Esophagus muscularis mucosa (tissue), 4 donors: ENCODE data around the gene CEP192. TPM values are rescaled to one million over a fixed set of nuclear protein-coding genes. Genes with fewer than 3 reads are reported as not detected.

Experiments
- DNase-seq: peaks from one replicate; pipeline ENCODE4 v3.0.0-alpha.2; 2017; ENCODE audit errors: extremely low spot score
- H3K27ac ChIP-seq, 4 donors: fragments of 200-600 bp; sonication (generic); replicated peaks in 1 of 4; 1 replicate in 3 of 4; 2 replicates in 1 of 4; pipeline ENCODE4 v1.5.1; 2016 to 2019; ENCODE audit warnings: mild to moderate bottlenecking in 1 of 4
- H3K27me3 ChIP-seq, 4 donors: fragments of 200-600 bp; sonication (generic); one replicate each; pipeline versions ENCODE4 v1.5.1 to v1.6.0; 2016 to 2019
- H3K36me3 ChIP-seq, 4 donors: fragments of 200-600 bp; sonication (generic); one replicate each; pipeline ENCODE4 v1.5.1; 2016 to 2019
- H3K4me1 ChIP-seq, 4 donors: fragments of 200-600 bp; sonication (generic); one replicate each; pipeline ENCODE4 v1.5.1; 2016 to 2019
- H3K4me3 ChIP-seq, 4 donors: fragments of 200-600 bp; sonication (generic); 1 replicate in 2 of 4; 2 replicates in 2 of 4; pipeline ENCODE4 v1.5.1; 2016 to 2019; ENCODE audit warnings: mild to moderate bottlenecking in 4 of 4, moderate library complexity in 1 of 4
- H3K9me3 ChIP-seq, 4 donors: fragments of 200-600 bp; sonication (generic); 1 replicate in 3 of 4; 2 replicates in 1 of 4; pipeline ENCODE4 v1.5.1; 2016 to 2019
- EP300 ChIP-seq: sonication (generic); formaldehyde crosslinking; IDR thresholded peaks from one replicate; pipeline ENCODE4 v1.6.1; 2017; ENCODE audit warnings: antibody characterized with exemption
- POLR2A ChIP-seq: fragments of 450-650 bp; IDR thresholded peaks from one replicate; pipeline ENCODE4 v1.6.1; 2017; ENCODE audit warnings: antibody characterized with exemption, moderate library complexity, mild to moderate bottlenecking, low read depth
- POLR2AphosphoS5 ChIP-seq, 2 donors: sonication (generic); formaldehyde crosslinking; IDR thresholded peaks; one replicate each; pipeline ENCODE4 v1.6.1; 2017; ENCODE audit warnings: antibody characterized with exemption in 2 of 2
- WGBS: methylation state at CpG from one replicate; pipeline ENCODE4 v1.1.5; 2018; 5-methylcytosine and 5-hydroxymethylcytosine counted together
- intact Hi-C: fragments of 100-400 bp; cut with DNase I; formaldehyde crosslinking; loops from one replicate; pipeline ENCODE4 v1.15.1; 2023
- total RNA-seq, 4 donors: library from RNA; depleted of rRNA; stranded (reverse); fragments of >200 nt; gene quantifications; one replicate each; pipeline versions ENCODE4 v1.1.0 to v1.2.1, GENCODE V29; 2016
- TF ChIP-seq, protein P1 (sequence below), 3 experiments: fragments of 200-600 bp in 2 of 3; fragments of 450-650 bp in 1 of 3; sonication (generic) in 2 of 3; IDR thresholded peaks; one replicate each; pipeline ENCODE4 v1.5.1; 2017 to 2019; ENCODE audit warnings: antibody characterized with exemption in 3 of 3, mild to moderate bottlenecking in 2 of 3, moderate library complexity in 1 of 3

The CEP192 gene
- total RNA-seq, 4 donors from 2014 or later, result 18.7 to 21.6 (median 19.6) TPM

DNA sequence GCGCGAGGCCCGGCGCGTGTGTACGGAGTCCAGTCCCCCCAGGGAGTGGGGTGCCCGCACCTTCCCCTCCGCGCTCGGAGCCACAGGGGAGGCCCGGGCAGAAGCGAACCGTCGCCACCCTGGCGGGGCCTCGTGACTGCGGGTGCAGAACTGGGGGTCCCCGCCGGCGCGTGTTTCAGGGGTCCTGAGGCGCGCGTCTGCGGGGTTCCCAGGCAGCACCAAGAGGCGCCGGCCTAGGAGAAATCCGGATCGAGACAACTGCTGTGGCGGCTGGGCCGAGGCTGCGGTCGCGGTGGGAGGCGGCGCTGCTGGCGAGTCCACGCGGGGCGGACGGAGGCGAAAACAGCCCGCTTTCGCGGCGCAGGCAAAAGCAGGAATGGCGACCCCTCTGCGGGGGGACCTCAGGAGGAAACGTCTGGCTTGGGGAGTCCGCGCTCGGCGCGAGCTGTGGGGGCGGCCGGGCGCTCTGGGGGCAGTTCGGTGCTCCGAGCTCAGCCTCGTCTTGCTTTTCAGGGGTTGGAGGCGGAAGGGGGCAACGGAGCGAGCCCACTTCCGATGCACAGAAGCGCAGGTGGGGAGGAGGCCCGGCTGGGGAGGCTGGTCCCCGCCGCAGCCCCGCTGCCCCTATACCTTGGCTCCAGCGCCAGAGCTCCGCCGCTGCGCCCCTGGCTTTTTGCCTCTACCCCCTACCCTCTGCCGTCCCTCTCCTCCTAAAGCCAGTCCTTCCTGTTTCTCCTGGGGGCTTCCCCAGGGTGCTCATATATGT, 145.9 kb downstream of the CEP192 start:
- Histone ChIP-seq H3K27me3 (peaks cover 0 to 43% (median 2%) of the 10 kb centered on the region in 4 donors), H3K4me3 (peak overlapping the region; percentile 66 to 72 (median 69)), H3K4me1 (peaks cover 7 to 22% (median 16%) of the 10 kb centered on the region in 4 donors), H3K27ac (peak overlapping the region; percentile 39 to 75 (median 52)), H3K36me3 (no peaks in the 10 kb centered on the region), H3K9me3 (no peaks in the 10 kb centered on the region)
- no peak for TF ChIP-seq EP300
- TF ChIP-seq, protein P1, sequence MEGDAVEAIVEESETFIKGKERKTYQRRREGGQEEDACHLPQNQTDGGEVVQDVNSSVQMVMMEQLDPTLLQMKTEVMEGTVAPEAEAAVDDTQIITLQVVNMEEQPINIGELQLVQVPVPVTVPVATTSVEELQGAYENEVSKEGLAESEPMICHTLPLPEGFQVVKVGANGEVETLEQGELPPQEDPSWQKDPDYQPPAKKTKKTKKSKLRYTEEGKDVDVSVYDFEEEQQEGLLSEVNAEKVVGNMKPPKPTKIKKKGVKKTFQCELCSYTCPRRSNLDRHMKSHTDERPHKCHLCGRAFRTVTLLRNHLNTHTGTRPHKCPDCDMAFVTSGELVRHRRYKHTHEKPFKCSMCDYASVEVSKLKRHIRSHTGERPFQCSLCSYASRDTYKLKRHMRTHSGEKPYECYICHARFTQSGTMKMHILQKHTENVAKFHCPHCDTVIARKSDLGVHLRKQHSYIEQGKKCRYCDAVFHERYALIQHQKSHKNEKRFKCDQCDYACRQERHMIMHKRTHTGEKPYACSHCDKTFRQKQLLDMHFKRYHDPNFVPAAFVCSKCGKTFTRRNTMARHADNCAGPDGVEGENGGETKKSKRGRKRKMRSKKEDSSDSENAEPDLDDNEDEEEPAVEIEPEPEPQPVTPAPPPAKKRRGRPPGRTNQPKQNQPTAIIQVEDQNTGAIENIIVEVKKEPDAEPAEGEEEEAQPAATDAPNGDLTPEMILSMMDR (IDR thresholded peaks at IDR 0.05), result no peak
- TF ChIP-seq POLR2A, result no peak
- TF ChIP-seq POLR2AphosphoS5 (IDR thresholded peaks at IDR 0.05), result no peak
- intact Hi-C loops, result no loop called here
- no peak for DNase-seq
- WGBS, result 0% methylated on average over 22 of the region's 74 CpGs

DNA sequence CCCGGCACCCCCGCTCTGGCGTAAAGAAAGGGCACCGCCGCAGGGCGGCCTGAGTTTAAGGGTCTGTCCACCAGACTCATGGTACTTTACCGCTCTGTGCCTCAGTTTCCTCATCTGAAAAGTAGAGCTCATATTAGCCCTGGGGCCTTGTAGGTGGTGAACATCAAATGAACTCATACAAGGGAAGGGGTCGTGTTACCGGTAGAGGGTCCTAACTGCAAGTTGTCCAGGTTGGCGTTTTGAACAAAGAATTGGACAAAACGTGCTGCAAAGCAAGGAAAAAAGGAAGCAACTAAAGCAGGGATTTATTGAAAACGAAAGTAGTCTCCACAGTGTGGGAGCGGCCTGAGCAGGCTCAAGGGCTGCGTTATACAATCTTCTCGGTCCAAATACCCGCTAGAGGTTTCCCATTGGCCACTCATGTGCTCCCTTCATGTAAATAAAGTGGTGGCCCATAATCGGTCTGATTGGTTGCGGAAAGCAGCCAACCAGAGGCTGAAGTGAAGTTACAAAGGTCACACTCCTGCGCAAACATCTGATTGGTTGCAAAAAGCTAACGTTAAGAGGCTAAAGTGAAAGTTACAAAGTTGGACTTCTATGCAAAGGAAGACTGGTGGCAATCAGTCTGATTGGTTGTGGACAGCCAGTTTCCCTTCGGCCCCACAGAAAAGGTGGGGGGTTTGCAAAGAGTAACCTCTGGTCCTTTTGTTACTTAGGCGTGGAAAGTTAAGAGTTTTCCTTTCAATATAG, 146.7 kb downstream of the CEP192 start:
- no peaks in the 10 kb centered on the region for H3K9me3 ChIP-seq
- DNase-seq, result no peak
- H3K27me3 ChIP-seq, result peaks cover 0 to 49% (median 2%) of the 10 kb centered on the region in 4 donors
- intact Hi-C loops, result no loop called here
- 65% methylated on average over 21 of the region's 22 CpGs for WGBS
- TF ChIP-seq POLR2AphosphoS5 (IDR thresholded peaks at IDR 0.05), result peak; percentile 17 to 46
- no peak for TF ChIP-seq EP300
- peaks cover 7 to 22% (median 16%) of the 10 kb centered on the region in 4 donors for H3K4me1 ChIP-seq
- H3K4me3 ChIP-seq, result peak overlapping the region; percentile 66 to 72 (median 69)
- peak overlapping the region; percentile 39 to 75 (median 52) for H3K27ac ChIP-seq
- H3K36me3 ChIP-seq, result no peaks in the 10 kb centered on the region

DNA sequence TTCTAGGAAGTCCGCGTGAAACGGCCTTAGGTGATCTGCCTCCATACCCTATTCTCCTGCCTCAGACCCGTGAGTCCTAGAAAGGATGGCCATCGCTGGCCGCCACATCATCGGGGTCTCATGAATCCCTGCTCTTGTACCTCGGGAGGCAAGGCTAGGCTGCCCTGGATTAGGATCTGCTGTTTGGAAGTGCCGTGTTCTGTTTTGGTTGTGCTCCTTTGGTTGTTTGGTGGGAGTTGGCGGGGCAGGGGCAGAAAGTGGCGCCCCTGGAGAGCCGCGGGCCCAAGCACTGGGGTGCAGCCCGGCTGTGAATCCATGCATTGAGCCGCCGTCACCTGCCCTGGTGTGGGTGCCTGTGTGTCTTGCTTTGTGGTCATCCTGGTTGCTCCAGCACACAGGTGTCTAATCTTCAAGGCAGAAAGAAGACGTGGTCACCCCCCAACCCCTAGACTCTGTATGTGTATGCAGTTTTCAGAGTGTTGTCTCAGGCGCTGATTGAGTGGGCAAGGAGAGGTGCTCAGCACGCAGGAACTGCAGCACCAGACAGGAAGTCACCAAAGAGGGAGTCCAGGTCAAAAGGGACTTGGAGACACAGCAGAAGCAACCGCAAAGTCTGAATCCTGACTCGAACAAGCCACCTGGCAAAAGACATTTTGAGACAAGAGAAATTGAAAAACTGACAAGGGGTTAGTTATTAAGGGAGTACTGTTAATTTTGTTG, 147.4 kb downstream of the CEP192 start:
- TF ChIP-seq, protein P1 (IDR thresholded peaks at IDR 0.05), result no peak
- TF ChIP-seq POLR2AphosphoS5 (IDR thresholded peaks at IDR 0.05), result no peak
- no peak for TF ChIP-seq EP300
- TF ChIP-seq POLR2A, result no peak
- 95% methylated on average over 10 of the region's 21 CpGs for WGBS

GRCh38 chr18:13139885-13140450, 148.8 kb downstream of the CEP192 start:
- TF ChIP-seq, protein P1 (IDR thresholded peaks at IDR 0.05), result no peak
- TF ChIP-seq EP300 (no peak), POLR2AphosphoS5 (IDR thresholded peaks at IDR 0.05) (no peak), POLR2A (no peak)
- 86% methylated on average over 12 of the region's 12 CpGs for WGBS
- Histone ChIP-seq H3K4me3 (no peak overlapping the region), H3K27me3 (peaks cover 0 to 44% (median 2%) of the 10 kb centered on the region in 4 donors), H3K9me3 (peaks cover 0 to 18% (median 7%) of the 10 kb centered on the region in 4 donors), H3K27ac (no peak overlapping the region), H3K4me1 (peaks cover 7 to 22% (median 16%) of the 10 kb centered on the region in 4 donors), H3K36me3 (no peaks in the 10 kb centered on the region)
- intact Hi-C loops, result no loop called here
- no peak for DNase-seq

More for the DNA sequence above, 147.4 kb downstream of the CEP192 start:
- intact Hi-C loops, result no loop called here
- Histone ChIP-seq H3K9me3 (peaks cover 0 to 4% (median 0%) of the 10 kb centered on the region in 4 donors), H3K4me3 (peak overlapping the region in 2 of 4 donors; percentile 66 to 69), H3K36me3 (no peaks in the 10 kb centered on the region), H3K27ac (no peak overlapping the region), H3K4me1 (peaks cover 7 to 22% (median 16%) of the 10 kb centered on the region in 4 donors), H3K27me3 (peaks cover 0 to 49% (median 2%) of the 10 kb centered on the region in 4 donors)
- DNase-seq, result no peak
